IPS-11a (cell line): ENCODE measurements around the gene PARD6G.

Experiments
- H3K4me3 ChIP-seq: one replicate; pipeline ENCODE4 v1.5.1; 2013; ENCODE audit warnings: low read depth, low read length, control low read depth

The PARD6G gene

DNA sequence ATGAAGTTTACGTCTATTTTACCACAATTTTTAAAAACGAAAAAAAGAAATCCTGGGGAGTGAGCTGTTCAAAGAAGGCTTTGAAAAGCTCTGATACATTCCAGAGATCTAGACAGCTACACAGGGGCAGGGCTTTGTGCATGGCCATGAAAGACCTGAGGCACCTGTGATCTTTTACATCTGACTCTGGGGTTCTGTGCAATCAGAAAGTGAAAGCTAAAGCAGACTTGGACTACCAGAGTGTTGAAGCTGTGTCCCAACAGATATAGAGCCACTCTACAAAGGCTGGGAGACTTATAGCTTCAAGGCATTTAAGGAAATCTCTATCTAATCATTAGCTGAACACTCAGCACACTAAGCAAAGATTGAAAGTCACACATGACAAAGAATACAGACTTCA, 34.1 kb downstream of the PARD6G start:
- H3K4me3 ChIP-seq: no peak overlapping the region

DNA sequence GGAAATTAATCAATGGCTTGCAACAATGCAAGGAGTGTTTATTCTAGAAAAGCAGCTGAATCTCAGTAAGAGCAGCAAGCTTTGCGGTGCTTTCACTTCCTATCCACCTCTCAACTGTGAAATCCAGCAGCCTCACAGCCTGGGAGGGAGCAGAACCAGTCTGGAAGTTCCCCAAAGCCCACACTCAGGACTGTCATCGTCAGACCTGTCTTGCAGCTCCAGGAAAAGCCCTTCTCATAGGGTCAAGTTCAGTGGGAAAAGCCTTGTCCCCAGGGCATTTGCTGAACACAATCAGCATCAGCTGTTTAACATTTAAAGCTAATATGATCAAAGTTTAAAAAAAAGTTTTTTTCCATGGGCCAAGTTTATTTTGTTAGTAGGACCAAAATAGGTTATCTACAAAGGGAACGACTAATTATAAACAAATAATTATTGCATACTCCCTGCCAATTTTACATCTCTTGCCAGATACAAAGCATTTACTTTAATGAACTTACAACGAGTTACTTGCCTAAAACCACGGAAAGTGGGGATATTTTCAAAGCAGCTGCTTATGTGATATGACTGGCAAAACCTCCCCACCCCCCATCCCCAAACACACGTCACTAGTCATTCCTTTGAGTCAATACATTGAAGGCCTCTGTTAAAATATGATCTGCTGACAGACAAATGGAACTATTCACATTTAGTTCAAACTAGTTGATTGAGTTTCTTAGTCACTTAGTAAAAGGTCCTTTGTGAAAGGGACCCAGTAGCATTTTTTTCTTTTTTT, 36.8 kb downstream of the PARD6G start:
- no peak overlapping the region for H3K4me3 ChIP-seq

DNA sequence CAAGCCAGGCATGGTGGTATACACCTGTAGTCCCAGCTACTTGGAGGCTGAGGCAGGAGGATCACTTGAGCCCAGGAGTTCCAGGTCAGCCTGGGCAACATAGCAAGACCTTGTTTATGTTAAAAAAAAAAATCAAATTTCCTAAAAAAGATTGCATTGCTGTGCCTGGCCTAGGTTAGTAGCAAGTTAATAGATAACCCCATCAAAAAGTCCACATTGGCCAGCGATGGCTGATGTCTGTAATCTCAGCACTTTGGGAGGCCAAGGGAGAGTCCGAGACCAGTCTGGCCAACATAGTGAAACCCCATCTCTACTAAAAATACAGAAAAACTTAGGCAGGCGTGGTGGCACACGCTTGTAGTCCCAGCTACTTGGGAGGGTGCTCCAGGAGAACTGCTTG, 38.7 kb downstream of the PARD6G start:
- H3K4me3 ChIP-seq: no peak overlapping the region

DNA sequence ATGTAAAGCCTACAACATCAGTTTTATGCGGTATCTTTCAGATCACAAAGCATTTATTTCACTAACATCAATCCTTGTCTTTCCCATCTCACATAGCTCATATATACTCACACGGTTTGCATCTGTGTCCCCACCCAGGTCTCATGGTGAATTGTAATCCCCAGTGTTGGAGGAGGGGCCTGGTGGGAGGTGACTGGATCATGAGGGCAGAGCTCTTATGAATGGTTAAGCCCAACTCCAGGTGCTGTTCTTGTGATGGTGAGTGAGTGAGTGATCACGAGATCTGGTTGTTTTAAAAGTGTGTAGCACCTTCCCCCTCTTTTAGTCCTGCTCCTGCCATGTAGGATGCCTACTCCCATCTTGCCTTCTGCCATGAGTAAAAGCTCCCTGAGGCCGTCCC, 42.0 kb downstream of the PARD6G start:
- no peak overlapping the region for H3K4me3 ChIP-seq

DNA sequence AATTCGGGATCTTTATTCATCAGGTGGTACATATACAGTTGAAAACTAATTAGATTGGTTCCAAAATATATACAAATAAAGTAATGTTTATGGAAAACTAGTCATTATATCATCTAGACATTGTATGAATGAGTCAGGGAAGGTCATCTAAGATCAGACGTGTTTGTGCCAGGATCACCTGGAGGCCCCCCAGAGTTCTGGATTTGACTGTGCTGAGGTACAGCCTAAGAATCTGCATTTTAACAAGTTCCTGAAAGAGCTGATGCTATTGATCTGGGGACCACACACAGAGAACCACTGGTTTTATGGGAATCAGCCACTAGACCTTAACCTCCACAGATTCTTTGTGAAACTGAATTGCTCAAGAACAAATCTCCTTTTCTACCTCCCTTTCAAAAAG, 43.2 kb downstream of the PARD6G start:
- H3K4me3 ChIP-seq: no peak overlapping the region

DNA sequence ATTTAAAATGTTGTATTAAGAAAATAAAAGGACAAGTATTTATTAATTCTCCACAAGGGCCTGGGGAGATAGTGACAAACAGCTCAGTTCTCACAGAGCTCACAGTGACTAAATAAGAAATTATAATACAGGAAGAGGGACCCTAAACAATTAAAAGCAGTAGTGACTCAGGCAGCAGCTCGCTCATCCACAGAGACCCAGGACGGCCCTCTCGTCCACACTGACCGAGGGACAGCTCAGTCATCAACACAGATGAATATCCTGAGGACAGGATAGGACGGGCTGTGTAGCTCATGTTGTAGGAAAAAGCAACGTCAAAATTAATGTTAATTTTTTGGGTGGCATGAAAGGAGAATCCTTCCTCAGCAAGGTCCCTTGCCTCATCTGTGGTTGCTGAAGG, 44.1 kb downstream of the PARD6G start:
- H3K4me3 ChIP-seq: no peak overlapping the region

DNA sequence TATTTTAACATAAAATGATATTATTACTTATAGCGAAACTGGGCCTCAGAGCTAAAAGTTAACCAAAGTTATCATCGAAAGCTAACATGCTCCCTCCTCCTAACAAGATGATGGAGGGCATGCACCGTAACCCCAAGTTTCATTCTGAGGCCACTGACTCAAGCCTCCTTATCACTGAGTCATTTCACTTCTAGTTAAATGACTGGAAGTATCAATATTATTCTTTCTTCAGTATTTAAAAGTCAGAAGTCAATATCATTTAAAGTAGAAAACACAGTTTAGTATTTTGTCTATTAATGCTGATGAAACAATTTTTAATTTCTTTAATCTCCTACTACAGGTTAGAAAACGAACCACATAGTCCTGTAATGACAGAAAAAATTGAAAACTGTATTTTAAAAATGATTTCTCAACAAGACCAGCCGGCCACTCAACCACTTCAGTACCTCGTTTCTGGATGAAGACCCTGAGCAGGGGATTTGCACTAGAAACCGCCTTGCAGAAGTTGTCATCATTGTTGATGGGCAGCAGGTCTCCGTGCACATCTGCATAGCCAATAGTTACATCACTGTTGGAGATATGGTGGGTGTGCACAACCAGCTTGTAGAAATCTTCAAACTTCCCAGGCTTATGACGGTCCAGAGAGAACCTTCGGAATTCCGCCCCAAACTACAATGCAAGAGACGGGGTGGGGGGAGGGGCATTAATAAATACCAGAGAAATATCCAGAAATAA, 44.9 kb downstream of the PARD6G start:
- H3K4me3 ChIP-seq: no peak overlapping the region

DNA sequence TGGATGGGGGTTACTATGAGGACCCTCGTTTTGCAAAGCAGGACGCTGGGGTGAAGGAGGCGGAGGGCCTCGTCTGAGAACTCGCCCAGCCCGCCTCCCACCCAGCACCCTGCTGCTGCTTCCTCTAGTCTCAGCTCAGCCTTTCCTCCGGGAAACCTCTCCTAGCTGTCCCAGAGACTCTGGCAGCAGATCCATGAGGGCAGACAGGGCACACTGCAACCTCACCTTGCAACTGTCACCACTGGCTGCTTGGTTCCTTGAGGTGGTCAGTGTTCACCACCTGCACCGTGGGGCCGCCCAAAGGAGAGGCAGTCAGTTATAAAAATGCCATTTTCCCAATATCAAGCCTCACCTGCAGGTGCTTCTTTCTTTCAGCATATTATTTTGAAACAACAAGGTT, 45.6 kb downstream of the PARD6G start:
- no peak overlapping the region for H3K4me3 ChIP-seq

DNA sequence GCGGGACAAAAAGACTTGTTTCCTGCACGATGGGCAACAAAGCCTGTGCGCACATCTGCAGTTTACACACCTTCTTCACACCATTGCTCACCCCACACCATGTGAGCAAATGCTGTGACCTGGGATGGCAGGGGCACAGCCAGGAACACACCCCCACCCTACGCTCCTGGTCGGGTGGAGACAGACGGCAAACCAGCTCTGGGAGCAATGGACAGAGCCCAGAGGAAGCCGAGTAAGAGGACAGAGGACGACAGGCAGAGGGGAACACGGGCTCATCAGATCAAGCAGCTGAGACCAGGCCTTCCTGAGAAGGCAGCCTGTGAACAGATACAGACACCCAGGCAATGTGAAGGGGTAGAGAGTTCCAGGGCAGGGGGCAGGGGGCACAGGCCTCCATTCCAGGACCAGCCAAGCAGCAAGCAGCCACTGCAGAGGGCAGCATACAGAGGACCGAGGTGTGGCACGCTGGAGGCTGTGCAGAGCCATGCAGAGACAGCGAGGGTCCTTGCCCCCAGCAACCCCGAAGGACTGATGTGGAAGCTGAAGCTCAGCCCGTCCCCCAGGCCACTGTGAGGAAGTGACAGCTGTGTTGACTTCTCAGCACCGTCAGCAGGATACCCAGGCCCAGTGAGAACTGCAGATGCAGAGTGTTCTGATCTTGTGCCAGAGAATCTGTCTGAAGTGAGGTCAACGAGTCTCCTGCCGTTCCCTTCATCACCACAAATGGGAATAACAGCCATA, 46.2 kb downstream of the PARD6G start:
- no peak overlapping the region for H3K4me3 ChIP-seq

DNA sequence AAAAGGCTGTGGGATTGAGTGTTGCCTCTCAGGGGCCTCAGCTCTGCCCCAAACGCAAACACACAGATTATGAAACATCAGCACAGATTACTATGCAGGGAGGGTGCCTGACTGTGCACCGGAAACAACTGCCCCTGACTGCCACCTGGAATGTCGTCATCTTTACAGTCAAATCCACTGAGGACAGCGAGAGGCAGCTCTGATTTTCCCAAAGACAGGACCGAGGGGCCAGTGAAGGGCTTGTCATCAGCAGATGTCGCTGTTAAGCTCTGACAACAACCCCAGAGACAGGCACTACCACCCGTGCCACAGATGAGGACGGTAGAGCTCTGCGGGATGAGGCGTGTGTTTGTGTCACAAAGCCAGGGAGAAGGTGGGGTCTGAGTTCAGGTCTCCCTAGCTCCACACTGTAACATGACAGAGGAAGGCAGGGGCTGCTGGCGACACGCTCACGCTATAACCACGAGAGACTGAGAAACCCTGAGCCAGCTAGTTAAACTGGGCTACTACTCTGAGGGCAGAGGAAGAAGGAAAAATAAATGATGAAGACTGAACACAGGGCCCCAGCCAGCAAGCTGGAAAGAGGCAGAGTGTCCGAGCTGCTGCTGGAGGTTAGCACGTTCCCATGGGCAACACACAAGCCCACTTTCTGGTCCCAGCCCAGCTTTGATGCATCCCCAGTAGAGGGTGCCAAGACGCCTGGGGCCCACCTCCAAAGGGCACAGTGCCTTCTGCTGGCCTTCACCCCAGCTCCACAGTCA, 47.0 kb downstream of the PARD6G start:
- no peak overlapping the region for H3K4me3 ChIP-seq

DNA sequence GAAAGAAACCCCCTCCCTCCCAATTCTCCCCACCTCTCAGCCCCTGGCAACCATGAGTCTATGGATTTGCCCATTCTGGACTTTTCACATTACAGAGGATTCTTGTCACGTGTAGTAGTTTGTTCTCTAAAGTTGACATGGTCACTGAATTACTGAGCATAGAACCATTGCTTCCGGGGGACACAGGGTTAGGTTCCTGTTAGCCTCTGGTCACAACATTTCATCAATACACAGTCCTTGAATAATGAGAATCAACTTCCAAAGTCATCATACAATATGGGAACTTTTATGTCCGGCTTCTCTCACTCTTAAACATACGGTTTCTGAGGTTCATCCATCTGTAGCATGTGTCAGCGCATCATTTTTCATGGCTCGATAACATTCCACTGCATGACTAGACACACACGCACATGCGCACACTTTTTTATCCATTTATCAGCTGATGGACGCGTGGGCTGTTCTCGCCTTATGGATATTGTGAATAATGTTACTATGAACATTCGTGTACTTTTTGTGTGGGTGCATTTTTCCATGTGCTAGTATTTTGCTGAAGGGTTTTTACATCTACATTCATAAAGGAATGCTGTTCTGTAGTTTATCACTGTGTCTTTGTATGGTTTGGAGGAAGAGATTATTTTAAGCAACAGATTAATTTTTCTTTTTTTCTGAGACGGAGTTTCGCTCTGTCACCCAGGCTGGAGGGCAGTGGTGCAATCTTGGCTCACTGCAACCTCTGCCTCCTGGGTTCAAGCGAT, 48.1 kb downstream of the PARD6G start:
- H3K4me3 ChIP-seq: no peak overlapping the region

DNA sequence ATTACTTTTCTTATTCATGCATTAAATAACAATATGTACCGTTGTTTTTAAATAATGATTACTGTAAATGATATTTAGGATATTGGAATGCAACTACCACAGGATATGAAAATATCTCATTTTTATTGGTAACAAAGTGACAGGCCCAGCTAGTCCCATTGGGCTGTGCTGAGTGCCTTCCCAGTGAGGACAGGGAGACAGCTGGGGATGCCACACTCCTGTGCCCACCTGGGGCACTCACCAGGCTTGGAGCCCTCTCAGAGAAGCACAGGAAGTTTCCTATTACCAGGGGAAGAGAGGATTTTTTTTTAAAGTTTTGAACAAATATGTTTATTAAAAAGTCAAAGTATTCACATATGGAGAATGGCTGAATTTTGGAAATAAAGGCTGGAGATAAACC, 48.9 kb downstream of the PARD6G start:
- no peak overlapping the region for H3K4me3 ChIP-seq

DNA sequence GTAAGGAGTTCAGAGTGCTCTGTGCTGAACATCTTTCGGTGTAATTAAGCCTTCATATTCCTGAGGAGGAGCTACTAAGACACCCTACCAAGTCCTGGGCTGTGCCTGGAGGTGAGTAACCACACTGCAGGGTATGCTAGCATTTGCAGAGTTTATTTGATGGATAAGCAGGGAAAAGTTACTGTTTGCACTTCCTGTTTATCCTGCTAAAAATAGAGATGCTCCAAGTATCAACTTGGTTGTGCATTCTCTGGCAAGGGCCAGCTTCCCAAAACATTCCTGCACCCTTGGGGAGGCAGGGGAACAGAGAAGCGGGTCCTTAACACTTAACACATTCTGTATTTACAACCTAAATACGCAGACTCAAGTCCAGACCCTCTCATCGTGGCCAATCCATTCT, 49.8 kb downstream of the PARD6G start:
- H3K4me3 ChIP-seq: no peak overlapping the region

DNA sequence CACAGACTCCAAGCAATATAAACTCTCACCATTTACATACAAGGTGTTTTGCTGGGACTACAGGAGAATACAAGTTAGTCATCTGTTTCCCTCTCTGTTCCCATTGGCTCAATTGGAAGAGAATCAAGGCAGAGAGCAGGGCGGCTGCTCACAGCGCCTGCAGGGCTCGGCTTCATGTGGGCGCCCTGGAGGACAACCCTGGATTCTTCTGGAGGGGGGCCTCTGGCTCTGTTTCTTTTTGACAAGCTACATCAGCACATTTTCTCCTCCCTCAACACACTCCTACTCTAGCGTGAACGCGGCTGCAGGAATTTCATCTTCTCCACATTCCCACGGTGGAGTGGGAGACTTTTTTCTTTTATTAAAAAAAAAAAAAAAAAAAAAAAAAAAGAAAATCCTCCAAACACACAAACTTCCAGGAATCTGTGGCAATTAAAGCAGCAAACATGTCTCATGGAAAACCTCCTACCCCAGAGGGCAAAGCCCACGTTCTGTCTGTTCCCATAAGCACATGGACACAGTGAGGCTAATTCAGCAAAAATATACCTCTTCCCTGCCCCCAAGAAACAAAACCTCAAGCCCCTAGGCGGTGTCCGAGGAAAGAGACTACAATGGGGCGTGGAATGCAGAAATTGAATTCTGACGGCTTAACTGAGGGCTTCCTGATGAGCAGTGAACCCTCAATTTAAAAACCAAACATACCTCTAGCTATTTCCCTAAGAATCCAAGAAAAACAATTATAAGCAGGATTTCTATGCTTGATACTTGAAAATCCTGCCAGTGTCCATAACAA, 50.6 kb downstream of the PARD6G start:
- H3K4me3 ChIP-seq: no peak overlapping the region

DNA sequence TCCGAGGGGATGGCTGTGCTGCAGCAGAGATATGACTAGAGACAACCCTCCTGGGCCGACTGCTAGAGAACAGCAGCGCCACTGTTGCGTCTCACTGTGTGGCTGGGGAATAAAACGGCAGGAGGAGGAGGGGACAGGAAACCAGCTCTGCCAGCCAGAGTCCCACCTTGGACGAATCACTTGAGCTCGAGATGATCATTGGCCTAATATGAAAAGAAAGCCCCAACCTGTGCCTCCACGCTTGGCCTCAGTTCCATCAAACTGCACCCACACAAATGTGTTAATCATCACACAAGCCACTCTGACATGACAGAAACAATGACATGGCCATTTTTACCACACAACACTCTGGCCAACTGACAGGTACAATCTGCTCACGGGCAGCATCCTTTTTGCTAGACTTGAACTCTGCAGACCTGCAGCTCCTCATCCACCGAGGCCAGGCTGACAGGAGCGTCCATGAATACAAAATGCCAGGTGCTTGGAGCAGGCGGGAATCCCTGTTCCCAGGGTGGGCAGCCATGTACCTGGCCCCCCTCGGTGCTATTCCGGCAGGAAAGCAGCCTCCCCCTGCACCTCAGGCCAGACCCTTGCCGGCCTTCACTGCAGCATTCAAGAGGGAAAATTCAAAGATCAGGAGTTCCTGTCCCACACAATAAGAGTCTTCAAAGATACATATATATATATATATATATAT, 52.3 kb downstream of the PARD6G start:
- H3K4me3 ChIP-seq: no peak overlapping the region

DNA sequence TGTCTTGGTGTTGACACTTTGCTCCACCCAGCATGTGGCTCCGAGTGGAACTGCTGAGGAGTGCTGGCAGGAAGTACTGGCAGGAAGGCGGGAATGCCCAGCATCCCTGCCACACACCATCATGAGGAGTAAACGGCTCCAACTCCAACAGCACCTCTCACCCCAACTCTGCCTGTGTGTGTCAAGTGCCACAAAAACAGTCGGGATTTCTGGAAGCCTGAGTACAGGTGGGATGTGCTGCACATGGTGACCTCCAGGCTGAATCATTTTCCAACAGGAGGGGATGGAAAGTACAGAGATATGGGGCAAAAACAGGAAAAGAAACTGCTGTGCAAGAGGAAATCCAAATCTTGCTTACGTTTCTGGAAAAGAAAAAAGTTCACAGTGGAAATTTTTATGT, 53.6 kb downstream of the PARD6G start:
- H3K4me3 ChIP-seq: no peak overlapping the region

DNA sequence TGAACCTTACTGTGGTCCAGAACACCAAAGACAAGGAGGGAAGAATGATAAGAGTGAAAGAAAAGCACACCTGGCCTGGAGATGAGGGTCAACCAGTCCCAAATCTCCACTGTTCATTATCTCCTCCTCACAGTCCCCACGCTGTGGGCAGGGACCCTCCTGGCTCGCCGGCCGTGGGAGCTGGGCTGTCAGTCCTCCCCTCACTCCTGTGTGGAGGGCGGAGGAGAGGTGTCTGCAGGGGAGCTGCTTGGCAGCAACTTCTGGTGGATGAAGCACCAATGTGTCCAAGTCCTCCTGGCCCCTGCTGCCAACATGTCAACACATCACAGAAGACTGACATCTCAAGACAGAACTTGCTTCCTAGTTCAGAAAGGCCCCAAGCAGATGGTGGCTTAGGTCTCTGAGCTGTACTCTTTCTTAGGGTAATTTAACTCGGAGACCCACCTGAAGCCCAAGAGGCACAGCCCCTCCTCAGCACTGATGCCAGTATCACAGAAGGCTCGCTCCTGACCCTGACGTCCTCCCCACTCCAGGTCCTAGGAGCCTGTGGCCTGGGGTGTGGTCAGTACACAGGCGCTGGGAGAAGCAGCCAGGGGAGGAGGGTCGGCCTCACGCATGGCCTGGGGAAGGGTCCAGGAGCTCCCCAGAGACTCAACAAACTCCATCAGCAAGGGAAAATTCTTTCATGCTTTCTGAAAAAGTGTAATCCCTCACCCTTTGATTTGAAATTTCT, 54.5 kb downstream of the PARD6G start:
- H3K4me3 ChIP-seq: no peak overlapping the region

DNA sequence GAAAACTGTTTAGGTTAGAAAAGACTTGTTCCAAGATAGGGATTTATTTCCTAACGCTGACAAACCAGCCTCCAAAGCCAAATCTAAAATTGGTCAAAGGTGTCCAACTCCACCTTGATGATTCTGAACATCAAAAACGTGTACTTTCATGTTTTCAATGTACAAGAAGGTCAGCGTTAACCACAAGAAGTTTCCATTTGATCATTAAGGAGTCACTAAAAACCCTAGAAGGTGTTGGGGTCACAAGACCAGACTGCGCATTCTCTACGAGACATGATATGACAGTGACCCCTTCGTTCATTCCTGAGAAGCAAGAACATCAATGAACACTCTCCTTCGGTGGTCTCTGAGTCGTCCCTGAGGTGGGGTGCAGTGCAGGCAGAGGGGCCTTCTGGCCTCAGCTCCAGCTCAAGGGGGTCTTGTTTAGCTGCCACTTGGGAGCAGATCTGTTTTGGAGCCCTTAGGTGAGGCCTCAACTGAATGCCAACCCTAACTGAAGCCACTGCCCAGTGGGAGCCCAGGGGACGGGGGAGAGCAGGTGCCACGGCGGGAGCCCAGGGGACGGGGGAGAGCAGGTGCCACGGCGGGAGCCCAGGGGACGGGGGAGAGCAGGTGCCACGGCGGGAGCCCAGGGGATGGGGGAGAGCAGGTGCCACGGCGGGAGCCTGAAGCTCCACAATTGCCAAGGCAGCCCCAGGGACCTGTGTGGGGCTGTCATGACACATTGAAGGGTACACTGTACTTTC, 55.2 kb downstream of the PARD6G start:
- H3K4me3 ChIP-seq: no peak overlapping the region
